Activated CD4-positive, alpha-beta T cell treated with anti-CD3 and anti-CD28 coated beads for 36 hours (primary cell): ENCODE results near the gene GBX1. TPM values are rescaled to one million over a fixed set of nuclear protein-coding genes. Genes with fewer than 3 reads are reported as not detected.

Source experiments
- ATAC-seq: fragments of 200-7000 bp; cut with Tn5 transposase; one replicate; pipeline ENCODE4 v1.10.0; 2021; ENCODE audit warnings: mild to moderate bottlenecking, moderate library complexity
- CTCF ChIA-PET: fragments of 350-600 bp; sonication (Branson Sonifier 250); formaldehyde crosslinking; loops from one replicate; lab custom pipeline; 2021; ENCODE audit warnings: antibody characterized with exemption; lab: Charles Lee
- POLR2A ChIA-PET: fragments of 350-600 bp; sonication (Branson Sonifier 250); formaldehyde crosslinking; loops from one replicate; lab custom pipeline; 2021; ENCODE audit warnings: antibody characterized with exemption, inconsistent platforms; lab: Charles Lee
- DNase-seq: peaks from one replicate; pipeline ENCODE4 v3.0.0-alpha.2; 2020
- H3K27ac Mint-ChIP-seq: one replicate; pipeline ENCODE4 v1.8.0; 2021; ENCODE audit warnings: mixed read lengths
- H3K27me3 Mint-ChIP-seq: one replicate; pipeline ENCODE4 v1.8.0; 2021; ENCODE audit warnings: mixed read lengths
- H3K36me3 Mint-ChIP-seq: one replicate; pipeline ENCODE4 v1.8.0; 2021; ENCODE audit warnings: low read depth, mixed read lengths
- H3K4me1 Mint-ChIP-seq: one replicate; pipeline ENCODE4 v1.8.0; 2021; ENCODE audit warnings: mixed read lengths
- H3K4me3 Mint-ChIP-seq: one replicate; pipeline ENCODE4 v1.8.0; 2021; ENCODE audit warnings: mild to moderate bottlenecking, moderate library complexity, mixed read lengths
- H3K9me3 Mint-ChIP-seq: one replicate; pipeline ENCODE4 v1.8.0; 2021; ENCODE audit warnings: low read depth, mixed read lengths
- intact Hi-C, 2 experiments: fragments of 100-400 bp; cut with DNase I in 1 of 2; cut with micrococcal nuclease in 1 of 2; formaldehyde crosslinking; loops; one replicate each; pipeline versions ENCODE4 v1.14.2 to v1.15.1; 2022 to 2024; cut with DNase I, micrococcal nuclease
- total RNA-seq, 2 experiments: library from RNA; stranded (reverse); gene quantifications; one replicate each; pipeline ENCODE4 v1.2.3, GENCODE V29; 2021

The GBX1 gene
- total RNA-seq, 2 experiments from 2014 or later: 0.16 TPM; not detected in 1

DNA sequence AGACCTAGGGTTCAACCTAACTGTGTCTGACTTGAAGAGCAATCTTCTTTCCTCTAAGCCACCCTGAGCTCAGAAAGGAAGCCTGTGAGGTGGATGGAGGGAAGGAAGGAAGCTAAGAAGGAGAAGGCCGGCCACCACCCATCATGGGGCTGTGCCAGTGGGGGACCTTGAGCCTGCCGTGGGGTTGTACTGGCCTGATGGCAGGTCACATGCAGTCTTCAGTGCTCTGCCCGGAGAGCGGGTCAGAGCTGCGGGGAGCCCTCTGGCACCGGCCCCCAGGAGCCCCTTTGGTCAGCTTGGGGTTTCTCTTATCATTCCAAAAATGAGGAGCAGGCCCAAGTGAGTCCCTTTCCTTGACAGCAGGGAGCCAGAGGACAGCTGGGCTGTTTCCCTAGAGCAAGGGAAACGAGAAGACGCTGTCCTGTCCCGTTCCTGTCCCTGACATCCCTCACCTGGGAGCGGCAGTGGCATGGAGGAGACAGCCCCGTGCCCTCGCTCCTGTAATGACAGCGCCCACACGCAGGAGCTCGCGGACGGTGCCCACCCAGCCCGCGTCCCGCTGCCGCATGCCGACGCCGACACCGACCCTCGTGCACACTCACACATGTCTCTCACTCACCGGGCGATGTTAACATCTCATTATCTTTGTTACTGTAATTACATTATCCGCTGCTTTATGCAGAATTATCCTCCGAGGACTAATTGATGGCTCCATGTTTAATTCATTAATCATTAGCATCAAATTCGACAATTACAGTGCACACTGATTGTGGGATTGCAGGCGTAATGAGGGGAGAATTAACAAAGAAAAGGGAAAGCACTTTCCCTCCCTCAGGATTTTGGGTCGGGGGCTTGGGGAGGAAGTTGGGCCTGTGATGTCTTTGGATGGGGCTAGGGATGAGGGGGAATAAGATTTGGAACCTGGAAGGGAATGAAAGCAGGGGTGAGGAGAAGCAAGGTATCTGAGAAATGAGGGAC, 31.3 kb downstream of the GBX1 start:
- POLR2A ChIA-PET: no interaction called here
- CTCF ChIA-PET: interaction anchor here (0.7 kb wide), 1 partner anchor 620 kb away, joined by 4 read pairs; no protein-coding TSS in a partner anchor
- no peaks in the 10 kb centered on the region for H3K9me3 Mint-ChIP-seq

DNA sequence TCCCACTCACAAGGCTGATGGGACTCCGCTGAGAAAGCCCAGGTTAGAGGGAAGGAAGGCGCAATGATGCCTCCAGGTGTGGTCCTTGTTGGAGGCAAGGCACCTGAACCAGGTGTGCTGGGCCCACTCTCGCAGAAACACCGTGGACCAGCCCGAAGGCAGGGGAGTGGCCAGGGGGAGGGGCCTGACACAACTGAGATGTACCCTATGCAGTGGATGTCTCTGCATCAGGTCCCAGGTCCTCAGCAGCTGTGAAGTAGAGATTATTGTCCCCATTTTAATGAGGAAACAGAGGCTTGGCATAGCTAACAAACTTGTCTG, 32.0 kb downstream of the GBX1 start:
- ATAC-seq: no peak
- ChIA-PET CTCF (interaction anchor here (0.7 kb wide), 1 partner anchor 620 kb away, joined by 4 read pairs; no protein-coding TSS in a partner anchor), POLR2A (no interaction called here)
- Mint-ChIP-seq H3K4me1 (no peaks in the 10 kb centered on the region), H3K9me3 (no peaks in the 10 kb centered on the region), H3K36me3 (peaks cover 3% of the 10 kb centered on the region), H3K4me3 (no peak overlapping the region), H3K27me3 (no peaks in the 10 kb centered on the region), H3K27ac (no peak overlapping the region)
- DNase-seq: no peak
- intact Hi-C loops: no loop called here

More for the DNA sequence above, 31.3 kb downstream of the GBX1 start:
- Mint-ChIP-seq H3K36me3 (peaks cover 6% of the 10 kb centered on the region), H3K4me3 (no peak overlapping the region), H3K27ac (no peak overlapping the region), H3K4me1 (no peaks in the 10 kb centered on the region), H3K27me3 (no peaks in the 10 kb centered on the region)
- no peak for DNase-seq
- ATAC-seq: no peak
- intact Hi-C loops: no loop called here

- H3K9me3 Mint-ChIP-seq: no peaks in the 10 kb centered on the region
- H3K4me1 Mint-ChIP-seq: no peaks in the 10 kb centered on the region
- no peak overlapping the region for H3K27ac Mint-ChIP-seq
- no peak overlapping the region for H3K4me3 Mint-ChIP-seq
- ATAC-seq (no peak), DNase-seq (no peak)
- intact Hi-C loops: no loop called here
- H3K36me3 Mint-ChIP-seq: peaks cover 3% of the 10 kb centered on the region
- no peaks in the 10 kb centered on the region for H3K27me3 Mint-ChIP-seq
- CTCF ChIA-PET: no interaction called here
- POLR2A ChIA-PET: no interaction called here
Observed at GRCh38 chr7:151134743-151135524, 32.6 kb downstream of the GBX1 start.

DNA sequence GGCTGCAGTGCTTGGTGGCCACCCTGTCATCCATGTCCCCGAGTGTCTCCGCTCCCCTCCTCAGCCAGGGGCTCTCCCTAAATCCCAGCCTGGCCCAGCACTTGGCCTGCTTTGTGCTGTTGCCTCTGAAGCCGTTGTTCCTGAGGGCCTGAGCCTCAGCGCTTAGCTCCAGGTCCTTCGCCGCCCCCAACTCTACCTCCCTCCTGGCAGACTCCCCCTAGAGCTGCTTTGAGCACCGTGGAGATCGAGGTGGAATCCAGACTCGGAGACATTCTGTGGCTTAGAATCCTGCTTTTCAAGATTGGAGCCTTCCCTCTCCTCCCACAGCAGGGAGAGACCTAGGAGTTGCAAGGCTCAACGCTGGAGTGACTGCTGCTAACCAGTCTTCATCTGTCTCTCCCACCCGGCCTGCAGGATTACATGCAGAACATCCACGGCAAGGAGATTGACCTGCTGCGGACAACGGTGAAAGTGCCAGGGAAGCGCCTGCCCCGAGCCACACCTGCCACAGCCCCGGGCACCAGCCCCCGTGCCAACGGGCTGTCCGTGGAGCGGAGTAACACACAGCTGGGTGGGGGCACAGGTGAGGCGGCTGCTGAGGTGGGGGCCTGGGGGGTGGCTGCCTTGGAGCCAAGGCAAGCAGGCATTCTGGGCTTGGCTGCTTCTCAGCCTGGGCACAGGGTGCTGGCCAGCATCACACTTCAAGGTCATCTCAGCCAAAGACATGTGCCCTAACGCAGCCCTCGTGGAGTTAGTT, 33.3 kb downstream of the GBX1 start:
- H3K27ac Mint-ChIP-seq: no peak overlapping the region
- no peaks in the 10 kb centered on the region for H3K4me1 Mint-ChIP-seq
- H3K27me3 Mint-ChIP-seq: no peaks in the 10 kb centered on the region
- ATAC-seq (no peak), DNase-seq (no peak)
- intact Hi-C loops: no loop called here
- CTCF ChIA-PET: no interaction called here
- POLR2A ChIA-PET: no interaction called here
- H3K36me3 Mint-ChIP-seq: peaks cover 3% of the 10 kb centered on the region
- H3K9me3 Mint-ChIP-seq: no peaks in the 10 kb centered on the region
- no peak overlapping the region for H3K4me3 Mint-ChIP-seq

DNA sequence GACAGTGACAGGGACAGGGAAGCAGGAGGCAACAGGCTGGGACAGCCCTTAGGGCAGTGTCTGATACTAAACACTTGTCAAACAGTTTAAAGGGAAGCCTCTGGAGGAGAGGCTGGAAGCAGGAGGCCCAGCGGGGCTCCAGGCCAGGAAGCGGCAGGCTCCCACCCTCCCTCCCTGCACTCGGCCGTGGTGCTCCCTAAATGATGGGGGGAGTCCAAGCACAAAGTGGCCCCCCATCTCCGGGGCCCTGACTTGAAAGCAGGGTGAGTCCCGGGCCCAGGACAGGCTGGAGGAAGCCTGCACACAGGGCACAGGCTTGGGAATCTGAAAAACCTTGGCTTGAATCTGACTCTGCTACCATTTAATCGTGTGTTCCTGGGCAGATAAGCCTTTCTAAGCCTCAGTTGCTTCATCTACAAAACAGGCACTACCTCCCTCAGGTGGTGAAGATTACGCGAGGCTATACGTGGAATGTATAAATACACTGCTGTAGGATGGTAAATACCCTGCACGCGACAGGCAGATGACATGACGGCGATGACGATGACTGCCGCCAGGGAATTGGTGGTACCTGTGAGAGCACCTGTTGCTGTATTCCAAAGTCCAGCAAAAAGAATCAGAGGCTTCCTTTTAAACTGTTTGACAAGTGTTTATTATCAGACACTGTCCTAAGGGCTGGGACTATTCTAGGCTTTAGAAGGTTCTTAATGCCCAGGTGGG, 34.1 kb downstream of the GBX1 start:
- no peaks in the 10 kb centered on the region for H3K27me3 Mint-ChIP-seq
- no peak overlapping the region for H3K4me3 Mint-ChIP-seq
- no peak overlapping the region for H3K27ac Mint-ChIP-seq
- intact Hi-C loops: no loop called here
- no peaks in the 10 kb centered on the region for H3K9me3 Mint-ChIP-seq
- ATAC-seq: no peak
- CTCF ChIA-PET: no interaction called here
- POLR2A ChIA-PET: no interaction called here
- H3K36me3 Mint-ChIP-seq: peaks cover 3% of the 10 kb centered on the region
- H3K4me1 Mint-ChIP-seq: no peaks in the 10 kb centered on the region
- no peak for DNase-seq

DNA sequence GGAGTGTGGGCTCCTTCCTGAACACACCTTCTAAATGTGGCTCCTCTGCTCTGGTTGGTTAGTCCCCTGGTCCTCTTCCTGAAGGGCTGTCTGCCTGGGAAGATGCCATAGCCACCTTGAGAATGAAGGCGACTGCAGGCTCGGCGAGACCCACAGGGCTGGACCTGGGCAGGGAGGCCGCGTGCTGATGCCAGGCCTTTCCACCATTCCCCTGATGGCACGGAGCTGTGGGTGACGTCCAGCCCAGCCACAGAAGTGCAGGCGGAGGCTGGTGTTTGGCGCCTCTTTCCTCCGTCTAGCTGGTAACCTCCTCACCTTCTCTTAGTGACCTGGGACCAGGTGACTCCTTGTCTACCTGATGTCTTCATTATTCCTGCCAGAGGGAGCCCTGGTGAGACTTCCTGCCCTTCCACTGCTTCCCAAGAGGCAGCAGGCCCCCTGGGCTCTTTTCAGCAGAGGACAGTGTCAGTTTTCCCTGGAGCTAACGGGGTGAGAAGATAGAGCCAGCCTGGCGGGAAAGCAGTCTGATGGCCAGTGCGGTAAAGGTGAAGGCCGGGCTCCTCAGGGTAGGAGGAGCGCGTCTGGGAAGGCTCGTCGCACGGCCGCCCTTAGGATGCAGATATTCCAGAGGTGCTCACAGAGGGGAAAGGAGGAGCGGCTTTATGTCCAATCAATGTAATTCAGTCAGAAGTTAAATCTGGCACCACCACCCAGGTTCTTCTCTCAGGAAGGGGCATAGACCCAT, 34.9 kb downstream of the GBX1 start:
- no peaks in the 10 kb centered on the region for H3K27me3 Mint-ChIP-seq
- H3K4me1 Mint-ChIP-seq: no peaks in the 10 kb centered on the region
- ChIA-PET POLR2A (no interaction called here), CTCF (no interaction called here)
- intact Hi-C loops: no loop called here
- H3K27ac Mint-ChIP-seq: no peak overlapping the region
- no peak overlapping the region for H3K4me3 Mint-ChIP-seq
- H3K9me3 Mint-ChIP-seq: no peaks in the 10 kb centered on the region
- ATAC-seq (no peak), DNase-seq (no peak)
- peaks cover 3% of the 10 kb centered on the region for H3K36me3 Mint-ChIP-seq

- Mint-ChIP-seq H3K9me3 (no peaks in the 10 kb centered on the region), H3K4me1 (no peaks in the 10 kb centered on the region), H3K4me3 (no peak overlapping the region), H3K27me3 (no peaks in the 10 kb centered on the region), H3K36me3 (peaks cover 3% of the 10 kb centered on the region), H3K27ac (no peak overlapping the region)
- ChIA-PET CTCF (interaction anchor here (0.9 to 1.0 kb wide), 2 partner anchors 96 to 168 kb away, joined by 3 to 4 read pairs; partner anchors contain the start of gene ABCF2), POLR2A (no interaction called here)
- DNase-seq (no peak), ATAC-seq (no peak)
- intact Hi-C loops: no loop called here
Observed at GRCh38 chr7:151131592-151132293, 35.8 kb downstream of the GBX1 start.

DNA sequence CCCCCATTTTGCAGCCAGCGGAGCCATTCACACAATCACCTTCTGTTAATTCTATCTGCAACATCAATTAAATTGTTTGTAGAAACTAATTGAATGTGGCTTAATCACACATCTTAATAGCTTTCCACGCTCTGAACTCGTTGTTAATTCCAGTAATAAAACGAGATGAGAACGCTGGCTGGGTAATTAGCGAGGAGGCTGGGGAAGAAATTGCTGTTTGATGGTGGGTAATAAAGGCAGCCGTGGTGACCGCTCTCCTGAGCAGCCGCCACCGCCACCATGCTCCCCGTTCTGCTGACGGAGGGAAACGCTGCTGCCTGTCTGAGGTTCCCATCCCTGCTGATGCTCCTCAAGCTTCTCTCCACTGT, 36.3 kb downstream of the GBX1 start:
- ATAC-seq: no peak
- H3K27ac Mint-ChIP-seq: no peak overlapping the region
- DNase-seq: no peak
- CTCF ChIA-PET: interaction anchor here (0.9 to 1.0 kb wide), 2 partner anchors 96 to 169 kb away, joined by 3 to 4 read pairs; partner anchors contain the start of gene ABCF2
- no peaks in the 10 kb centered on the region for H3K27me3 Mint-ChIP-seq
- no peak overlapping the region for H3K4me3 Mint-ChIP-seq
- no peaks in the 10 kb centered on the region for H3K4me1 Mint-ChIP-seq
- peaks cover 3% of the 10 kb centered on the region for H3K36me3 Mint-ChIP-seq
- POLR2A ChIA-PET: no interaction called here
- intact Hi-C loops: no loop called here
- no peaks in the 10 kb centered on the region for H3K9me3 Mint-ChIP-seq

DNA sequence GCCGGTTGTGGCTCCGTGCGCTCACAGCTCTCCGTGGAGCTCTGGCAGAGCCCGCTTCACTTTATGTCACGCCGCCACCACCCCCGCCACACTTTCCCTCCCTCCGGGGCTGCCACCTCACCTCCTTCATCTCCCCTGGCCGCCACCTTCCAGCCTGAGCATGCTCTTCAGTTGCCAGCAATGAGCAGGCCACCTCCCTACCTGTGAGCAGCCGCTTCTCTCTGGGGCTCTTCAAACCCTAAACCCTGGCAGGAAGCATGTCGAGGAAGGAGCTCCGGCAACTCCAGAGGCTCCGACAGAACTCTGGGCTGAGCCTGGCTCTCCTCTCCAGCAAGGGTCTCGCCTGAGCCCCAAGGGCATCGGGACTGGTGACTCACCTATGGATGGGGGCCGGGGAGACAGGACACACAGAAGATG, 36.7 kb downstream of the GBX1 start:
- no peak overlapping the region for H3K27ac Mint-ChIP-seq
- CTCF ChIA-PET: interaction anchor here (1.2 kb wide), 1 partner anchor 168 kb away, joined by 3 read pairs; no protein-coding TSS in a partner anchor
- peaks cover 3% of the 10 kb centered on the region for H3K36me3 Mint-ChIP-seq
- intact Hi-C loops: no loop called here
- no peaks in the 10 kb centered on the region for H3K9me3 Mint-ChIP-seq
- ATAC-seq (no peak), DNase-seq (no peak)
- no peaks in the 10 kb centered on the region for H3K4me1 Mint-ChIP-seq
- H3K27me3 Mint-ChIP-seq: no peaks in the 10 kb centered on the region
- POLR2A ChIA-PET: no interaction called here
- no peak overlapping the region for H3K4me3 Mint-ChIP-seq
